ENCODE data around the gene FAM89B.

DNA sequence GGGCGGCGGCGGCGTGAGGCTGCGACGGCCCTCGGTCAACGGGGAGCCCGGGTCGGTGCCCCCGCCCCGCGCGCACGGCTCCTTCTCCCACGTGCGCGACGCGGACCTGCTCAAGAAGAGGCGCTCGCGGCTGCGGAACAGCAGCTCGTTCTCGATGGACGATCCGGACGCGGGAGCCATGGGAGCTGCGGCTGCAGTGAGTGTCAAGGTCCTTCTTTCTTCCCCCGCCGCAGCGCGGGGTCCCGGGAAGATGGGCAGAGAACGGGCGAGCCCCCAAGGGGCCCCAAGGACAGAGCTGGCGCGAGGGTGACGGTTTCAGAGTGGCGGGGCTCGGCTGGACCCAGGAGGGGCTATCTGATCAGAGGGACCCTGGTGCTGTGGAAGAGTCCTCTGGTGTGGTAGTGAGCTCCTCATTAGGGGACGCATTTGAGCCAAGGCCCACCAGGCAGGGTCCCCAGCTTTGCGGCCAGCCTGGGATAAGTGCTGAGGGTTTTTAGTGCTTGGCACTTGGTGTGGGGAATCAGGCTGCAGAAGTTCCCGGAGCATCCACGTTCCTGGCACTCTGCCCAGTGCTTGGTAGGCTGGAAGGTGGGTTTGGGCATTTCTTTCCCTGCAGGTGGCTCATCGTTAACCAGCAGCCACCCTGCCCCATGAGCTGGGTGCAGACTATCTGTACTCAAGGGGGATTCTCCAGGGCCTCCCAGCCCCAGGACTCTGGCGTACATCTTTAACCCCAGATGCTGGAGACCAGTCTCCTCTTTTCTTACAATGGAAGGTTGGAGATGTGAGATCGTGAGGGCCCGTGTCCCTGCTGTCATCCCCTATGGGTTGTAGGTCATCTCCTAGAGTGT is 13.3 kb downstream of the FAM89B start:
- no peak for TF ChIP-seq EP300 (IDR thresholded peaks at IDR 0.05)
- TF ChIP-seq, protein P1, sequence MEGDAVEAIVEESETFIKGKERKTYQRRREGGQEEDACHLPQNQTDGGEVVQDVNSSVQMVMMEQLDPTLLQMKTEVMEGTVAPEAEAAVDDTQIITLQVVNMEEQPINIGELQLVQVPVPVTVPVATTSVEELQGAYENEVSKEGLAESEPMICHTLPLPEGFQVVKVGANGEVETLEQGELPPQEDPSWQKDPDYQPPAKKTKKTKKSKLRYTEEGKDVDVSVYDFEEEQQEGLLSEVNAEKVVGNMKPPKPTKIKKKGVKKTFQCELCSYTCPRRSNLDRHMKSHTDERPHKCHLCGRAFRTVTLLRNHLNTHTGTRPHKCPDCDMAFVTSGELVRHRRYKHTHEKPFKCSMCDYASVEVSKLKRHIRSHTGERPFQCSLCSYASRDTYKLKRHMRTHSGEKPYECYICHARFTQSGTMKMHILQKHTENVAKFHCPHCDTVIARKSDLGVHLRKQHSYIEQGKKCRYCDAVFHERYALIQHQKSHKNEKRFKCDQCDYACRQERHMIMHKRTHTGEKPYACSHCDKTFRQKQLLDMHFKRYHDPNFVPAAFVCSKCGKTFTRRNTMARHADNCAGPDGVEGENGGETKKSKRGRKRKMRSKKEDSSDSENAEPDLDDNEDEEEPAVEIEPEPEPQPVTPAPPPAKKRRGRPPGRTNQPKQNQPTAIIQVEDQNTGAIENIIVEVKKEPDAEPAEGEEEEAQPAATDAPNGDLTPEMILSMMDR (IDR thresholded peaks at IDR 0.05), result no peak

Data from ovary (tissue), 3 donors.